Measurements from ENCODE around the gene DMRT3.

GRCh38 chr9:974031-974995, 2.1 kb upstream of the DMRT3 start:
- TF ChIP-seq, protein P1, sequence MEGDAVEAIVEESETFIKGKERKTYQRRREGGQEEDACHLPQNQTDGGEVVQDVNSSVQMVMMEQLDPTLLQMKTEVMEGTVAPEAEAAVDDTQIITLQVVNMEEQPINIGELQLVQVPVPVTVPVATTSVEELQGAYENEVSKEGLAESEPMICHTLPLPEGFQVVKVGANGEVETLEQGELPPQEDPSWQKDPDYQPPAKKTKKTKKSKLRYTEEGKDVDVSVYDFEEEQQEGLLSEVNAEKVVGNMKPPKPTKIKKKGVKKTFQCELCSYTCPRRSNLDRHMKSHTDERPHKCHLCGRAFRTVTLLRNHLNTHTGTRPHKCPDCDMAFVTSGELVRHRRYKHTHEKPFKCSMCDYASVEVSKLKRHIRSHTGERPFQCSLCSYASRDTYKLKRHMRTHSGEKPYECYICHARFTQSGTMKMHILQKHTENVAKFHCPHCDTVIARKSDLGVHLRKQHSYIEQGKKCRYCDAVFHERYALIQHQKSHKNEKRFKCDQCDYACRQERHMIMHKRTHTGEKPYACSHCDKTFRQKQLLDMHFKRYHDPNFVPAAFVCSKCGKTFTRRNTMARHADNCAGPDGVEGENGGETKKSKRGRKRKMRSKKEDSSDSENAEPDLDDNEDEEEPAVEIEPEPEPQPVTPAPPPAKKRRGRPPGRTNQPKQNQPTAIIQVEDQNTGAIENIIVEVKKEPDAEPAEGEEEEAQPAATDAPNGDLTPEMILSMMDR (conservative IDR thresholded peaks at IDR 0.05): no peak
- TF ChIP-seq ZFX (IDR thresholded peaks at IDR 0.05): no peak

Data from C4-2B (cell line).